Measurements from ENCODE around the gene OTOA. TPM values are rescaled to one million over a fixed set of nuclear protein-coding genes. Genes with fewer than 3 reads are reported as not detected.
A peak's percentile ranks its signal among the peaks of the same experiment; 100 is the strongest.
"Not testable (repeated sequence)": the region's sequence is repeated elsewhere in the genome, so short reads cannot be mapped to it uniquely, and the experiment has no call there.

OTOA gene
- total RNA-seq, 3 donors from 2014 or later = not detected

DNA sequence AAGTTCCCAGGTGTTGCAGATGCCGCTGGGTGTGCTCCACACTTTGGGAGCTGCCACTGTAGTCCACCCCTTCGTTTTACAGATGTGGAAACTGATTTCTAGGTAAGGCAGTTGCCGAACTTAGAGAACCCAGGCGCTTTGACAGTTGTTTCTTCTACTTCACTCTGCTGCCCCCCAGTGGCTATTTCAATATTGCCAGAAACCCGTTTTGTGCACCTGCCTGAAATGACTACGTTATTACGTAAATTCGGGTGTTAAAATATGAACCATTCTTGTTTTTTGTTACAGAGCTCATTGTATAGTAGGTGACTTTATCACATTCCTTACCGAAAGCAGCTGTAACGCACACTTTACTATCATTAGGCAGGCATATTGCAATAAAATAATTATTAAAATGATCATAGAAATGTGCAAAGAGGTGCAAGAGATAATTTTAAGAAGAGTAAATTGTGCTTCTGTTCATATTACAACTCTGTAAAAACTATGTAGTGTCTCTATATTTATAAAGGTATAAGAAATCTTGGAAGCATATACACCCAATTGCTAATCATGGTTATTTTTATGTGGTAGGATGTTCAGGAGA lies 44.9 kb downstream of the OTOA start:
- Mint-ChIP-seq H3K4me3 (no peak overlapping the region), H3K36me3 (ENCODE audit: insufficient read depth) (no peaks in the 10 kb centered on the region), H3K27me3 (ENCODE audit: low read depth) (peaks cover 2% of the 10 kb centered on the region), H3K9me3 (no peaks in the 10 kb centered on the region), H3K4me1 (ENCODE audit: low read depth) (peaks cover 6% of the 10 kb centered on the region)
- ATAC-seq = peak; percentile 63 to 76
- DNase-seq = peak; percentile 88

- peaks cover 2% of the 10 kb centered on the region for H3K27me3 Mint-ChIP-seq (ENCODE audit: low read depth)
- H3K9me3 Mint-ChIP-seq = no peaks in the 10 kb centered on the region
Measured at GRCh38 chr16:21710938-21711337, 47.2 kb downstream of the OTOA start.

DNA sequence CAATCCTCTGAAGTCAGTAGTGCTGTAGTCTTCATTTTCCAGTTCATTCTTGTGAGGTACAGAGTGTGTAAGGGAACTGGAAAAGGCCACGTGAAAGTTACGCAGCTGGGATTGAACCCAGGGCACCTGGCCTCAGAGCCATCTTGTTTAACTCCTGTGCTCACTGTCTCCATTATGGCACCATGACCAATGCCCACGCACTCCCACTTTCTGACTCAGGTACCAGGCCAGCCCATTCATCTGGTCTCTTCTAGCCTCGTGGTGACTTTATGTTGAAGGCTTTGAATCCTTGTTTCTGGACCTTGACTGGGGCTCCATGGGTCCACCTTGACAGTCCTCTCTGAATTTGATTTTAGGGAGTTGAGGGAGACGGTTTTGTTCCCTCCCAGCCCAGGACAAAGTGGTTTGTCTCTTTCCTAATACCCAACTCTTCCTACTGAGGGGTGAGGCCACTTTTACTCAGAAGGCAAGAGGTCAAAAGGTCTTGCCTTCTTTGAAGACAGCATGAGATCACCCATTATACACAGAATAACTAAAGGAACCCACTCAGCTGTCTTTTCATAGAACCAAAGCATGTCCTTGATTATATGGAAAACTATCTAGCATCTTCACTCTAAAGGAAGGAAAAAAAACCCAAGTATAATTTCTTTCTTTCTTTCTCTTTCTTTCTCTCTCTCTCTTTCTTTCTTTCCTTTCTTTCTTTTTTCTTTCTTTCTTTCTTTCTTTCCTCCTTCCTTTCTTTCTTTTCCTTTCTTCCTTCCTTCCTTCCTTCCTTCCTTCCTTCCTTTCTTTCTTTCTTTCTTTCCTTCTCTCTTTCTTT lies 50.0 kb downstream of the OTOA start:
- no peaks in the 10 kb centered on the region for H3K9me3 Mint-ChIP-seq
- ATAC-seq (no peak), DNase-seq (no peak)
- H3K4me1 Mint-ChIP-seq (ENCODE audit: low read depth) = peaks cover 6% of the 10 kb centered on the region
- H3K36me3 Mint-ChIP-seq (ENCODE audit: insufficient read depth) = no peaks in the 10 kb centered on the region
- no peak overlapping the region for H3K4me3 Mint-ChIP-seq
- H3K27me3 Mint-ChIP-seq (ENCODE audit: low read depth) = no peaks in the 10 kb centered on the region

More at GRCh38 chr16:21710938-21711337, 47.2 kb downstream of the OTOA start:
- ATAC-seq = no peak
- Mint-ChIP-seq H3K4me1 (ENCODE audit: low read depth) (peaks cover 9% of the 10 kb centered on the region), H3K4me3 (no peak overlapping the region), H3K36me3 (ENCODE audit: insufficient read depth) (no peaks in the 10 kb centered on the region)
- DNase-seq = no peak

- not testable (repeated sequence) for H3K9me3 Mint-ChIP-seq; H3K27me3 Mint-ChIP-seq (ENCODE audit: low read depth); DNase-seq; H3K4me3 Mint-ChIP-seq; ATAC-seq; H3K4me1 Mint-ChIP-seq (ENCODE audit: low read depth); H3K36me3 Mint-ChIP-seq (ENCODE audit: insufficient read depth)
Measured at GRCh38 chr16:21714369-21714618, 50.5 kb downstream of the OTOA start.

- no peak overlapping the region for H3K4me3 Mint-ChIP-seq
- DNase-seq (no peak), ATAC-seq (no peak)
- peaks cover 6% of the 10 kb centered on the region for H3K4me1 Mint-ChIP-seq (ENCODE audit: low read depth)
- H3K36me3 Mint-ChIP-seq (ENCODE audit: insufficient read depth) = no peaks in the 10 kb centered on the region
- no peaks in the 10 kb centered on the region for H3K9me3 Mint-ChIP-seq
- H3K27me3 Mint-ChIP-seq (ENCODE audit: low read depth) = no peaks in the 10 kb centered on the region
Measured at GRCh38 chr16:21717608-21718007, 53.8 kb downstream of the OTOA start.

- ATAC-seq = no peak
- H3K4me3 Mint-ChIP-seq = no peak overlapping the region
- DNase-seq = no peak
Measured at GRCh38 chr16:21719283-21719682, 55.5 kb downstream of the OTOA start.

DNA sequence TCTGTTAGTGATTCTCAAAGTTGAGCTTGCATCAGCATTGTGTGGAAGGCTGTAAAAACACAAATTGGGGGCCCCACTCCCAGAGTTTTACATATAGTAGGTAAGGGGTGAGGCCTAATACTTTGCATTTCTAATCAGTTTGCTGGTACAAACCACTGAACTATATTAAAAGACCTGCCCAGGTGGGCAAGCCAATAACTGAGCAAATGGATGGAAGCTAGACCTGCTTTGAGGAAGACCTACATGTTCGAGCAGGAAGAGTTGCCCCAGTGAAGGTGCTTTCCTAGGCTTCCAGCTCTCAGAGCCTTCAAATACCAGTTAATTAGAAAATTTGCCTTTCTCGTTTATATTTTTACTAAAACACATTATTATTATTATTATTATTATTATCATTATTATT lies 56.8 kb downstream of the OTOA start:
- H3K9me3 Mint-ChIP-seq = no peaks in the 10 kb centered on the region
- no peak for ATAC-seq
- DNase-seq = no peak
- no peaks in the 10 kb centered on the region for H3K36me3 Mint-ChIP-seq (ENCODE audit: insufficient read depth)
- H3K4me3 Mint-ChIP-seq = no peak overlapping the region
- no peaks in the 10 kb centered on the region for H3K27me3 Mint-ChIP-seq (ENCODE audit: low read depth)
- H3K4me1 Mint-ChIP-seq (ENCODE audit: low read depth) = no peaks in the 10 kb centered on the region

More at GRCh38 chr16:21719283-21719682, 55.5 kb downstream of the OTOA start:
- peaks cover 1% of the 10 kb centered on the region for H3K4me1 Mint-ChIP-seq (ENCODE audit: low read depth)
- no peaks in the 10 kb centered on the region for H3K27me3 Mint-ChIP-seq (ENCODE audit: low read depth)
- H3K9me3 Mint-ChIP-seq = no peaks in the 10 kb centered on the region
- H3K36me3 Mint-ChIP-seq (ENCODE audit: insufficient read depth) = no peaks in the 10 kb centered on the region

DNA sequence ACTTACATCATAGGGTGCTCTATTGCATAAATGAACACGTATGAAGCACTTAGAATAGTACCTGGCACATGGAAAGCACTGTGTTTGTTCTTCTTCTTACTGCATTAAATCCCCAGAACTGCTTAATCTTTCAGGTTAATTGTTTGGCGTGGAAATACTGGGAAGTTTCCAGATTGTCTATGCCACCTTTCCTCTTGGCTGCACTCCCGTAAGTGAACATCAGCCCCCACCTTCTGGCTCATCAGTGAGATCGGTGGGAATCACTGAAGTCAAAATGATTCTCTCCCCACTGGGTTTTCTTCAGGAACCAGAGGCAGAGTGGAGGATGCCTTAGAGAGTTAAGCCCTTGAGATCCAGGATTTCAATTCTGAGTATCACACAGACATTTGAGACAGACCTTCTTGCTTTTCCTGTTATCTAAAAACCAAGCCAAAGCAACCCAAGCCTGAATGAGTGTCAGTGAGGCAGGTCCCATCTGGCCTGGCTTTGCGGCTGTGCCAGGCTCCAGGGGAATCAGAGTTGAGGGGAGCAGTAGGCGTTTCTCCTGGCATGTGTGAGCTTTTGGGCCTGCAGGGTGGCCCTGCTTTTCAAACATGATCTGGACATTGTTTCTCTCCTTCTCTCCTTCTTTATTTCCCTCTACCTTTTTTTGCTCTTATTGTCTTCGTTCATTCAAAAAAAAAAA lies 59.1 kb downstream of the OTOA start:
- Mint-ChIP-seq H3K4me3 (no peak overlapping the region), H3K36me3 (ENCODE audit: insufficient read depth) (no peaks in the 10 kb centered on the region), H3K9me3 (no peaks in the 10 kb centered on the region), H3K4me1 (ENCODE audit: low read depth) (peaks cover 5% of the 10 kb centered on the region), H3K27me3 (ENCODE audit: low read depth) (no peaks in the 10 kb centered on the region)
- DNase-seq (no peak), ATAC-seq (no peak)

GRCh38 chr16:21723532-21723931 lies 59.8 kb downstream of the OTOA start:
- DNase-seq = no peak
- no peak for ATAC-seq
- no peaks in the 10 kb centered on the region for H3K36me3 Mint-ChIP-seq (ENCODE audit: insufficient read depth)
- peaks cover 7% of the 10 kb centered on the region for H3K4me1 Mint-ChIP-seq (ENCODE audit: low read depth)
- no peaks in the 10 kb centered on the region for H3K9me3 Mint-ChIP-seq
- H3K27me3 Mint-ChIP-seq (ENCODE audit: low read depth) = peaks cover 2% of the 10 kb centered on the region
- H3K4me3 Mint-ChIP-seq = no peak overlapping the region

GRCh38 chr16:21727344-21727743 lies 63.6 kb downstream of the OTOA start:
- DNase-seq (no peak), ATAC-seq (peak; percentile 48 to 69)
- Mint-ChIP-seq H3K4me1 (ENCODE audit: low read depth) (peaks cover 7% of the 10 kb centered on the region), H3K36me3 (ENCODE audit: insufficient read depth) (no peaks in the 10 kb centered on the region), H3K9me3 (no peaks in the 10 kb centered on the region), H3K4me3 (no peak overlapping the region), H3K27me3 (ENCODE audit: low read depth) (peaks cover 7% of the 10 kb centered on the region)

- H3K9me3 Mint-ChIP-seq; H3K27me3 Mint-ChIP-seq (ENCODE audit: low read depth); H3K4me1 Mint-ChIP-seq (ENCODE audit: low read depth); H3K4me3 Mint-ChIP-seq; H3K36me3 Mint-ChIP-seq (ENCODE audit: insufficient read depth); DNase-seq; ATAC-seq: not testable (repeated sequence)
Measured at GRCh38 chr16:21731233-21731632, 67.5 kb downstream of the OTOA start.

DNA sequence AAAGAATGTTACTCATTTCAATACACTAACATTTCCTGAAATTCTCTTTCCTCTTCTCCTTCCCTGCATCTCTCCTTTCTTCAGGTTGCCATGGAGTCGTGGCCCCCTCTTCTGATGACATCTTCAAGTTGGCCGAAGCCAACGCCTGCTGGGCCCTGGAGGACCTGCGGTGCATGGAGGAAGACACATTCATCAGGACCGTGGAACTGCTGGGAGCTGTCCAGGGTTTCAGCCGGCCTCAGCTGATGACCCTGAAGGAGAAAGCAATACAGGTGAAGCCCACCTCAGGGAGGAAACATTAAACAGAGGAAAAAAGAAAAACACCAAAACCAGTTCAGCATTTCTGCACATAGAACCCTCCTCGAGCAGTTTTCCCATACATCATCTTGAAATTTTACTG lies 76.9 kb downstream of the OTOA start:
- not testable (repeated sequence) for DNase-seq; H3K4me3 Mint-ChIP-seq; ATAC-seq; H3K36me3 Mint-ChIP-seq (ENCODE audit: insufficient read depth); H3K27me3 Mint-ChIP-seq (ENCODE audit: low read depth); H3K4me1 Mint-ChIP-seq (ENCODE audit: low read depth); H3K9me3 Mint-ChIP-seq

GRCh38 chr16:21756192-21757079 lies 92.7 kb downstream of the OTOA start:
- H3K9me3 Mint-ChIP-seq; H3K27me3 Mint-ChIP-seq (ENCODE audit: low read depth); H3K4me1 Mint-ChIP-seq (ENCODE audit: low read depth); DNase-seq; H3K36me3 Mint-ChIP-seq (ENCODE audit: insufficient read depth); H3K4me3 Mint-ChIP-seq: not testable (repeated sequence)
- ATAC-seq = peak; percentile 42 to 54

DNA sequence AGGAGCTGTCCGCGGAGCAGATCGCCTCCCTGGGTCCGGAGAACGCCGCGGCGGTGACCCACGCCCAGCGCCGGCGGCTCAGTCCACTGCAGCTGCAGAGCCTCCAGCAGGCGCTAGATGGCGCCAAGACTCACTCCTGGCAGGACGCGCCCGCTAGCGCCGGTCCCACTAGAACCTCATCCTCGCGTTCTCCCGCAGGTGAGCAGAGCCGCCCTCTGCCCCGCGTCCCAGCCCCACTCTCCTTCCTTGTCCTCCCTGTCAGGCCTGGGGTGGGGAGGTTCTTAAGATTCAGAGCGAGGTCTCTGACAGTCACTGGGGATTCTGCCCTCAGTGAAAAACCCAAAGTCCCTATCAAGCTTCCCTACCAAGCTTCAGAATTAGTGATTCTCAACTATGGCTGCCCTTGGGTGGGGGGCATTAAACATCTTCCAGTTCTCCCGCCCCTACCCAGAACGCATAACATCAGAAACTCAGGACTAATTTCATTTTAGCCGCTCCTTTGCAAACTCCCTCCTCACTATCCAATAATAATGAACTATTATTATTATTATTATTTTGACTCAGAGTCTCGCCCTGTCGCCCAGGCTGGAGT lies 93.4 kb downstream of the OTOA start:
- H3K36me3 Mint-ChIP-seq (ENCODE audit: insufficient read depth); H3K4me3 Mint-ChIP-seq; DNase-seq; H3K4me1 Mint-ChIP-seq (ENCODE audit: low read depth); H3K27me3 Mint-ChIP-seq (ENCODE audit: low read depth); H3K9me3 Mint-ChIP-seq: not testable (repeated sequence)
- peak; percentile 93 to 95 for ATAC-seq
